Suppressor macrophage treated with lipopolysaccharide for 1 hour (primary cell): ENCODE data around the gene RUBCN.
A peak's percentile ranks its signal among the peaks of the same experiment; 100 is the strongest.
"Not testable (repeated sequence)": the region's sequence is repeated elsewhere in the genome, so short reads cannot be mapped to it uniquely, and the experiment has no call there.

ENCODE experiments used
- DNase-seq, 3 donors: peaks; one replicate each; pipeline ENCODE4 v3.0.0-alpha.2; 2020 to 2022

RUBCN gene

GRCh38 chr3:197656960-197657359 is 79.7 kb downstream of the RUBCN start:
- not testable (repeated sequence) for DNase-seq

GRCh38 chr3:197656129-197656528 is 80.6 kb downstream of the RUBCN start:
- DNase-seq, result not testable (repeated sequence)

- not testable (repeated sequence) for DNase-seq
Observed at GRCh38 chr3:197654998-197655330, 81.7 kb downstream of the RUBCN start.

DNA sequence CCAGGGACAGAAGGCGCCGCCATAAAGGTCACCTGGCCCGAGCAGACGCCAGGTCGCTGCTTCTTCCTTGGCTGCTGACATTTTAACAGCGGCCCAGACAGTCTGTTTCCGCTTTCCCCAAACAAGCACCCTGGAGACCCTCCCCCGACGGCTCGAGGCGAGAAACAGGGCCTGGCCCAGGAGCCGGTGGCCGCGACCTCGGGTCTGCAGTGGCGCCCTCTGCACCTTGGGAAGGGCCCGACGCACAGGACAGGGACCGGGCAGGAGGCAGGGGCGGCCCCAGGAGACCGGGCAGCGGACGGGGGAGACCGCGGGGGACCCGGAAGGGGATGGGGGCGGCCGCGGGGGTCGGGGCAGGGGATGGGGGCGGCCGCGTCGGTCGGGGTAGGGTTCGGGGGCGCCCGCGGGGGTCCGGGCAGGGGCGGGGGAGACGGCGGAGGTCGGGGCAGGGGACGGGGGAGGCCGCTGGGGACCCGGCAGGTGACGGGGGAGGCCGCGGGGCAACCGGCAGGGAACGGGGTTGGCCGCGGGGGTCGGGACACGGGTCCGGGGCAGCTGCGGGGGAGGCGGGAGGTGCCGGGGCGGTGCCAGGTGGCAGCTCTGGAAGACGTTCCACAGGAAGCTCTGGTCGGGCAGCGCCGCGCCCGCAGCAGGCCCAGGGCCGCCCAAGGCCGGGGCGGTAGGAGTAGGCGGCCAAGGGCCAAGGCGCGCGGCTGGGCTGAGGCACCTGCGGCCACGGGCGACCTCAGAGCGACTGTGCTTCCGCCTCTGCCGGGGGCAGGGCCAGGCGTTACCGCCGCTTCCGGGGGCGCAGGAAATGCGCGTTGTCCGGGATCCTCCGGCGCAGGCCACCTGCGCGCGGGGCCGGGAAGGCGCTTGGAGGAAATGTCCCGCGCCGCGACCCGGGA is 82.4 kb downstream of the RUBCN start:
- not testable (repeated sequence) for DNase-seq

GRCh38 chr3:197652860-197653259 is 83.8 kb downstream of the RUBCN start:
- DNase-seq, result not testable (repeated sequence)

- DNase-seq, result not testable (repeated sequence)
Observed at GRCh38 chr3:197647649-197648048, 89.1 kb downstream of the RUBCN start.

DNA sequence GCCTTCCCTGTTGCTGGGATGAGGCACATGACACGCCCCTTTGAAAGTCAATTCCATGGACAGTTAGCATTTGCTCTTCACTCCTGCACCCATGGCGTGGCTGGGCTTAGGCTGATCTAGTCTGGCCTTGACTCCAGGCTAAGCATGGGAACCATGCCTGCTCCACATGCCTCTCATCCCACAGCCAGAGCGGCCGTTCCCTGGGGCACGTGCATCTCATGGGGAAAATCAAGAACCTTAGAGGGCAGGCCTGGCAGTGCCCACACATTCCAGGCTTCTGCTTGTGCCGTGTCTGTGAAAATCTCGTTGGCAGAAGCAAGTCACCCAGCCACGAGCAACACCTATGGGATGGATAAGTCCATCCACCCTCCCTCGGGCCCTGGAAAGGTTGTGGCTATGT is 89.5 kb downstream of the RUBCN start:
- DNase-seq, result not testable (repeated sequence)

- not testable (repeated sequence) for DNase-seq
Observed at GRCh38 chr3:197646294-197646693, 90.4 kb downstream of the RUBCN start.

DNA sequence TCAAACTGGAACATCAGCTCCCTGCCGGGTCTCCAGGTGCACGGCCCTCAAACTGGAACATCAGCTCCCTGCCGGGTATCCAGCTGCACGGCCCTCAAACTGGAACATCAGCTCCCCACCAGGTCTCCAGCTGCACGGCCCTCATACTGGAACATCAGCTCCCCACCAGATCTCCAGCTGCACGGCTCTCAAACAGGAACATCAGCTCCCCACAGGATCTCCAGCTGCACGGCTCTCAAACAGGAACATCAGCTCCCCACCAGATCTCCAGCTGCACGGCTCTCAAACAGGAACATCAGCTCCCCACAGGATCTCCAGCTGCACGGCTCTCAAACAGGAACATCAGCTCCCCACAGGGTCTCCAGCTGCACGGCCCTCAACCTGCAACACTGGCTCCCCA is 99.1 kb downstream of the RUBCN start:
- not testable (repeated sequence) for DNase-seq

GRCh38 chr3:197631989-197632388 is 104.7 kb downstream of the RUBCN start:
- DNase-seq, result not testable (repeated sequence)

- not testable (repeated sequence) for DNase-seq
Observed at GRCh38 chr3:197630766-197631165, 105.9 kb downstream of the RUBCN start.

DNA sequence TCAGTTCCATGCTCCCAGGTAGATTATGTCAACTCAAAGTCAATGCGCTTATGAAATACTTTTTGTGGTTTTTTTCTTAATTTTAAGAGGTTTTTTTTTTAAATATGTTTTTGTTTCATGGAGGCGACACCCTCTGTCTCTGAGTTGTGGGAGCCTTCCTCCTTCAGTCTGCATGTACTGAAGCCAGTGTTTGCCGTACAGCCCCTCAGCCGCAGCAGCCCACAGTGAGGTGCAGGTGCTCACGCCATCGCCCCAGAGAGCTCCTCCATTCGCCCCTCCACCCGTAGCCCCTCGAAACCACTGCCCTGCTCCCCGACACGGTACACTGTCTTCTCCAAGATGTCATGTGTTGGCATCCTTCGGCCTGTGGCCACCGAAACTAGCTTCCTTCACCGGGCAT is 107.4 kb downstream of the RUBCN start:
- not testable (repeated sequence) for DNase-seq

GRCh38 chr3:197627772-197628523 is 108.8 kb downstream of the RUBCN start:
- DNase-seq, result peak; percentile 85 to 95 (median 90)

GRCh38 chr3:197627158-197627771 is 109.4 kb downstream of the RUBCN start:
- DNase-seq, result not testable (repeated sequence)

- DNase-seq, result not testable (repeated sequence)
Observed at GRCh38 chr3:197626404-197627157, 110.1 kb downstream of the RUBCN start.

DNA sequence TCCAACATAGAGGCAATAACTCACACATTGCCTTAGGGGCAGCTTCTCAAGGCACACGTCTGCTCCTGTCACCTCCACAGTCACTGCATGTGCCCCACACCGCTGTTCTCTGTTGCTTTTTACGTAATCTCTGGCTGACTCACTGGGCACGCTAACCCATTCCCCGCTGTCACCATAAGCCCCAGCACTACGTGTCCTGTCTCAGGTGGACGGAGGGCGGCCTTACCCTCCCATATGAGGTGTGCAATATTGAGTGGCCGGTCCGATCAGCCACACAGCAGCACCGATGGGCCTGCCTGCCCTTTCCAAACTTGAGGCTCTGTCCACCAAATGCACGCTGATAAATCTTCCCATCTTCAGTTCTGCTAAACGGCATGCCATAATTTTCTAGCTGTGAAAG is 115.2 kb downstream of the RUBCN start:
- DNase-seq, result not testable (repeated sequence)
